A549 (cell line): ENCODE results near the gene NKAIN4. TPM values are rescaled to one million over a fixed set of nuclear protein-coding genes. Genes with fewer than 3 reads are reported as not detected.

Source experiments
- ATAC-seq, 2 experiments: fragments of 200-7000 bp in 1 of 2; fragments of >200 bp in 1 of 2; cut with Nextera tagmentation in 1 of 2; cut with Tn5 transposase in 1 of 2; 3 replicates each; pipeline versions ENCODE4 v1.8.0 to v1.9.1; 2018 to 2020; ENCODE audit warnings: mild to moderate bottlenecking in 1 of 2, moderate library complexity in 1 of 2
- CTCF ChIA-PET: fragments of 300-600 bp; sonication (Branson Sonifier 250); formaldehyde crosslinking; extraction: SDS; loops from one replicate; lab custom pipeline; 2021; ENCODE audit warnings: antibody characterized with exemption, inconsistent platforms; lab: Yijun Ruan, JAX
- POLR2A ChIA-PET: fragments of 350-600 bp; formaldehyde crosslinking; extraction: SDS; loops from one replicate; lab custom pipeline; 2021; ENCODE audit warnings: antibody characterized with exemption, inconsistent platforms; lab: Yijun Ruan, JAX
- DNase-seq, 2 experiments: peaks; one replicate each; pipeline versions ENCODE4 v3.0.0 to v3.0.0-alpha.2; 2011 to 2016; ENCODE audit warnings: low read depth in 1 of 2, low spot score in 1 of 2
- FAIRE-seq: peaks from 2 replicates; lab custom pipeline; 2011; peaks lifted over from hg19 to GRCh38; lab: Jason Lieb, UNC
- H3K27ac ChIP-seq, 2 experiments: fragments of >200 bp; sonication (Bioruptor Twin); formaldehyde crosslinking; 3 replicates each; pipeline ENCODE4 v1.5.1; 2016 to 2017
- H3K4me1 ChIP-seq: fragments of >200 bp; sonication (Bioruptor Twin); formaldehyde crosslinking; 3 replicates; pipeline ENCODE4 v1.6.1; 2016
- H3K4me2 ChIP-seq: fragments of >200 bp; sonication (Bioruptor Twin); formaldehyde crosslinking; 3 replicates; pipeline ENCODE4 v1.6.1; 2016
- H3K4me3 ChIP-seq: fragments of >200 bp; sonication (Bioruptor Twin); formaldehyde crosslinking; 3 replicates; pipeline ENCODE4 v1.5.1; 2016
- H3K9me3 ChIP-seq: fragments of >200 bp; sonication (Bioruptor Twin); formaldehyde crosslinking; 3 replicates; pipeline ENCODE4 v1.6.1; 2016
- ATOH8 ChIP-seq: fragments of 250-450 bp; sonication (Bioruptor Pico); IDR thresholded peaks from 2 replicates; pipeline ENCODE4 v1.5.0; 2020; ENCODE audit warnings: low read depth, mild to moderate bottlenecking, moderate library complexity
- BHLHE40 ChIP-seq: IDR thresholded peaks from 2 replicates; pipeline ENCODE4 v1.6.1; 2012; ENCODE audit warnings: low read depth, low read length, inconsistent platforms
- CTCF ChIP-seq: fragments of >200 bp; sonication (Bioruptor Twin); formaldehyde crosslinking; IDR thresholded peaks from 3 replicates; pipeline ENCODE4 v1.5.1; 2016
- FOSL2 ChIP-seq, 2 experiments: fragments of 450-650 bp in 1 of 2; fragments of >200 bp in 1 of 2; sonication (Bioruptor Twin) in 1 of 2; formaldehyde crosslinking; IDR thresholded peaks; 2 replicates each; pipeline versions ENCODE4 v1.5.0 to v1.6.1; 2016 to 2020; ENCODE audit warnings: mild to moderate bottlenecking in 1 of 2, moderate library complexity in 1 of 2
- HOXA7 ChIP-seq: fragments of 250-450 bp; sonication (Bioruptor Pico); IDR thresholded peaks from 2 replicates; pipeline ENCODE4 v1.5.0; 2020; ENCODE audit warnings: mild to moderate bottlenecking, moderate library complexity
- KDM5A ChIP-seq: fragments of 200-600 bp; sonication (generic); IDR thresholded peaks from 2 replicates; pipeline ENCODE4 v1.6.1; 2016; ENCODE audit warnings: antibody characterized with exemption, mild to moderate bottlenecking
- PHF8 ChIP-seq: fragments of 200-600 bp; sonication (generic); IDR thresholded peaks from 2 replicates; pipeline ENCODE4 v1.6.1; 2016; ENCODE audit warnings: low read depth, mild to moderate bottlenecking, antibody characterized with exemption, moderate library complexity, borderline replicate concordance
- POLR2AphosphoS2 ChIP-seq: conservative IDR thresholded peaks from 2 replicates; pipeline ENCODE4 v1.6.1; 2012; ENCODE audit warnings: low read length, improper control_type of control experiment, inconsistent platforms
- RAD21 ChIP-seq, 2 experiments: fragments of >200 bp in 1 of 2; sonication (Bioruptor Twin) in 1 of 2; formaldehyde crosslinking in 1 of 2; IDR thresholded peaks in 1 of 2; conservative IDR thresholded peaks in 1 of 2; 2 replicates in 1 of 2; 3 replicates in 1 of 2; pipeline ENCODE4 v1.6.1; 2012 to 2018; ENCODE audit warnings: inconsistent platforms in 1 of 2
- RNF2 ChIP-seq: fragments of 200-600 bp; sonication (generic); IDR thresholded peaks from 2 replicates; pipeline ENCODE4 v1.6.1; 2016; ENCODE audit warnings: low read depth, mild to moderate bottlenecking, antibody characterized with exemption, moderate library complexity, borderline replicate concordance
- SREBF2 ChIP-seq: fragments of 450-650 bp; IDR thresholded peaks from 2 replicates; pipeline ENCODE4 v1.6.1; 2014; ENCODE audit warnings: mild to moderate bottlenecking, moderate library complexity
- ZC3H11A ChIP-seq: fragments of 450-650 bp; IDR thresholded peaks from 2 replicates; pipeline ENCODE4 v1.6.1; 2014; ENCODE audit warnings: antibody characterized with exemption, mild to moderate bottlenecking
- WGBS: methylation state at CpG from one replicate; pipeline ENCODE4 v1.1.6; 2017; ENCODE audit errors: missing lambda C conversion rate; 5-methylcytosine and 5-hydroxymethylcytosine counted together
- polyA plus RNA-seq, 4 experiments: library from polyadenylated mRNA; depleted of rRNA in 3 of 4; stranded (reverse); fragments of >200 nt; fragmentation: RNase III in 1 of 4; extraction: RNeasy Plus Mini Kit Qiagen cat#74134 plus additional on column Dnase treatment in 1 of 4; gene quantifications; 2 replicates in 3 of 4; 3 replicates in 1 of 4; pipeline ENCODE4 v1.2.3, GENCODE V29; 2011 to 2017
- TF ChIP-seq, protein P1 (sequence below): fragments of 150-350 bp; IDR thresholded peaks from 2 replicates; pipeline ENCODE4 v1.6.1; 2014; ENCODE audit warnings: low read depth, mild to moderate bottlenecking, low read length
- TF ChIP-seq, protein P2 (sequence below): fragments of >200 bp; sonication (Bioruptor Twin); formaldehyde crosslinking; IDR thresholded peaks from 2 replicates; pipeline ENCODE4 v1.6.1; 2016
- TF ChIP-seq, protein P3 (sequence below): IDR thresholded peaks from 2 replicates; pipeline ENCODE4 v1.6.1; 2012

Gene NKAIN4
- polyA plus RNA-seq, 2 of the 4 experiments (the other 2 are of a cell fraction): 5.8 to 9.7 TPM

- TF ChIP-seq, protein P1, sequence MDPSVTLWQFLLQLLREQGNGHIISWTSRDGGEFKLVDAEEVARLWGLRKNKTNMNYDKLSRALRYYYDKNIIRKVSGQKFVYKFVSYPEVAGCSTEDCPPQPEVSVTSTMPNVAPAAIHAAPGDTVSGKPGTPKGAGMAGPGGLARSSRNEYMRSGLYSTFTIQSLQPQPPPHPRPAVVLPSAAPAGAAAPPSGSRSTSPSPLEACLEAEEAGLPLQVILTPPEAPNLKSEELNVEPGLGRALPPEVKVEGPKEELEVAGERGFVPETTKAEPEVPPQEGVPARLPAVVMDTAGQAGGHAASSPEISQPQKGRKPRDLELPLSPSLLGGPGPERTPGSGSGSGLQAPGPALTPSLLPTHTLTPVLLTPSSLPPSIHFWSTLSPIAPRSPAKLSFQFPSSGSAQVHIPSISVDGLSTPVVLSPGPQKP: no peak
- TF ChIP-seq PHF8: no peak
- TF ChIP-seq, protein P2, sequence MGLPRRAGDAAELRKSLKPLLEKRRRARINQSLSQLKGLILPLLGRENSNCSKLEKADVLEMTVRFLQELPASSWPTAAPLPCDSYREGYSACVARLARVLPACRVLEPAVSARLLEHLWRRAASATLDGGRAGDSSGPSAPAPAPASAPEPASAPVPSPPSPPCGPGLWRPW: no peak
- no peak for TF ChIP-seq FOSL2 (IDR thresholded peaks at IDR 0.05)
- TF ChIP-seq FOSL2 (CRISPR knock-in tag; IDR thresholded peaks at IDR 0.05): no peak
- TF ChIP-seq ZC3H11A: no peak
- TF ChIP-seq RAD21 (conservative IDR thresholded peaks at IDR 0.05 in 1 of 2, IDR thresholded peaks at IDR 0.05 in 1 of 2): no peak
- TF ChIP-seq, protein P3, sequence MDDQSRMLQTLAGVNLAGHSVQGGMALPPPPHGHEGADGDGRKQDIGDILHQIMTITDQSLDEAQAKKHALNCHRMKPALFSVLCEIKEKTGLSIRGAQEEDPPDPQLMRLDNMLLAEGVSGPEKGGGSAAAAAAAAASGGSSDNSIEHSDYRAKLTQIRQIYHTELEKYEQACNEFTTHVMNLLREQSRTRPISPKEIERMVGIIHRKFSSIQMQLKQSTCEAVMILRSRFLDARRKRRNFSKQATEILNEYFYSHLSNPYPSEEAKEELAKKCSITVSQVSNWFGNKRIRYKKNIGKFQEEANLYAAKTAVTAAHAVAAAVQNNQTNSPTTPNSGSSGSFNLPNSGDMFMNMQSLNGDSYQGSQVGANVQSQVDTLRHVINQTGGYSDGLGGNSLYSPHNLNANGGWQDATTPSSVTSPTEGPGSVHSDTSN: no peak
- no peak for TF ChIP-seq HOXA7 (CRISPR knock-in tag)
- TF ChIP-seq POLR2AphosphoS2: no peak
- TF ChIP-seq RNF2: no peak
- TF ChIP-seq BHLHE40: no peak
Measured at GRCh38 chr20:63290136-63290676, 35.9 kb upstream of the NKAIN4 start (continued).

DNA sequence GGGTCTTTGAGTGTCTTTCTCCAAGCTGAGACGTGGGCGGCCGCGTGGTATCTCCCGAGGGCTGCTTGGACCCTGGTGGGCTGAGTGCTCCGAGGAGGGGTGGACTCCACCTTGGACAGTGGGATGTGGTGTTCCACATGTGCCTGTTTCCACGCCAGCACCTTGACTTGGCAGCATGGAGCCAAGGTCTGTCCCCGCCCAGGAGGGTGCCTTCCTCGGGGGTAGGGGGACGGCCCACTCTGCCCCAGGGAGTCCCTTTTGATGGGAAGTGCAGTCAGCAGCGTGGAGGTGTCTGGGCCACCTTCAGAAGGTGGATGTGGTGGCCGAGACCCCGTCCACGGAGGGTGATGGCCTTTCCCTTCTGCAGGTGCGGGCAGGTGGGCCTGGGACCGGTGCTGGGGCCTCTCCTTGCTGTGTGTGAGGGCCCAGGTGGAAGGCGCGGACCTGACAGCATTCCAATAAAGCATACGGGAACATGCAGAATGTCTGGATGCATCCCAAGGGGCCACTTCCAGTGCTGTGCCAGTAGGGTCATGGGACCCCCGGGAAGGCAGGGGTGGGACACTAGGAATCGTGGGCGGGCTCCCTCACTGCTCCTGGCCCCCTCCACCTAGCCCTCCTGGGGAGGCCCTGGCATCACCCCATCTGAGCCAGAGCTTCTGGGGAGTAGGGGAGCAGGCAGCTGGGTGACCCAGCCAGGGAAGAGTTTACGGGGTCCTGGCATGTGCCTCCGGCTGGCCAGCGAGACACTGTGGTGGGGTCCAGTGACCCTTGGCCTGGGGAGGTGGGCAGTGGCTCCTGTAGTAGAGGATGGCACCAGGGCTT is 35.3 kb upstream of the NKAIN4 start:
- Histone ChIP-seq H3K9me3 (no peaks in the 10 kb centered on the region), H3K27ac (peak overlapping the region in 1 of 2 experiments; percentile 29; a peak in 1 of 6 replicates), H3K4me2 (no peak overlapping the region), H3K4me1 (peaks cover 19% of the 10 kb centered on the region; the same call in 2 of the 3 replicates), H3K4me3 (no peak overlapping the region)
- no peak for ATAC-seq
- no peak for TF ChIP-seq ATOH8 (CRISPR knock-in tag)
- no peak for TF ChIP-seq PHF8
- no peak for TF ChIP-seq SREBF2
- TF ChIP-seq KDM5A: no peak
- no peak for TF ChIP-seq CTCF
- ChIA-PET POLR2A (no interaction called here), CTCF (interaction anchor here (1.0 to 30.4 kb wide), 9 partner anchors 8 to 64 kb away, joined by 3 to 401 read pairs (median 16); no protein-coding TSS in a partner anchor)
- 97% methylated on average over 11 of the region's 25 CpGs for WGBS
- FAIRE-seq: no peak
- DNase-seq: no peak
